HCT116 (cell line): Measurements from ENCODE around the gene POMGNT1. TPM values are rescaled to one million over a fixed set of nuclear protein-coding genes. Genes with fewer than 3 reads are reported as not detected.

Experiments used
- ATAC-seq: fragments of 200-7000 bp; cut with Tn5 transposase; 2 replicates; pipeline ENCODE4 v1.9.1; 2020; ENCODE audit warnings: mild to moderate bottlenecking, moderate library complexity
- BruUV-seq: library from RNA; stranded (reverse); fragments of 400-500 nt; replicated peaks from 2 replicates; lab custom pipeline; 2021; lab: Mats Ljungman, UMichigan
- CTCF ChIA-PET: fragments of 300-600 bp; sonication (Branson Sonifier 250); formaldehyde crosslinking; loops from one replicate; lab custom pipeline; 2021; ENCODE audit warnings: antibody characterized with exemption; lab: Charles Lee
- POLR2A ChIA-PET: fragments of 300-600, 350-600 bp; sonication (Branson Sonifier 250); formaldehyde crosslinking; loops from one replicate; lab custom pipeline; 2021; ENCODE audit warnings: antibody characterized with exemption; lab: Charles Lee
- RAD21 ChIA-PET, 2 experiments: fragments of 300-600 bp; sonication (Branson Sonifier 250); formaldehyde crosslinking; loops; one replicate each; lab custom pipeline; 2023; ENCODE audit warnings: low total read pairs in 2 of 2; ENCODE audit not compliant: uncharacterized antibody in 2 of 2, unreplicated experiment in 2 of 2, low non-redundant PET in 1 of 2; lab: Charles Lee
- DNase-seq: peaks from one replicate; pipeline ENCODE4 v3.0.0-alpha.2; 2010; ENCODE audit warnings: low read depth, low spot score
- H2AFZ ChIP-seq: fragments of 200-600 bp; shearing (Covaris generic), sonication (generic); 2 replicates; pipeline ENCODE4 v1.6.1; 2017; ENCODE audit warnings: low read depth, mixed run types, mixed read lengths, antibody characterized with exemption, low read length; ENCODE audit not compliant: poor library complexity, severe bottlenecking
- H3K27ac ChIP-seq: 2 replicates; pipeline ENCODE4 v1.5.1; 2012; ENCODE audit warnings: low read depth, low read length
- H3K27me3 ChIP-seq: fragments of 200-600 bp; sonication (generic); 2 replicates; pipeline ENCODE4 v1.6.1; 2016; ENCODE audit warnings: mixed run types, low read length, mixed read lengths; ENCODE audit not compliant: insufficient read depth
- H3K36me3 ChIP-seq, 2 experiments: fragments of 200-500 bp in 1 of 2; fragments of 200-600 bp in 1 of 2; sonication (Bioruptor generic) in 1 of 2; sonication (generic) in 1 of 2; 2 replicates each; pipeline versions ENCODE4 v1.5.1 to v1.6.1; 2014 to 2016; ENCODE audit warnings: low read length in 2 of 2, inconsistent platforms in 1 of 2, mixed read lengths in 1 of 2, mixed run types in 1 of 2; ENCODE audit not compliant: insufficient read depth in 2 of 2, control insufficient read depth in 1 of 2
- H3K4me1 ChIP-seq, 2 experiments: fragments of 200-600 bp in 1 of 2; sonication (generic) in 1 of 2; 2 replicates each; pipeline versions ENCODE4 v1.5.1 to v1.6.1; 2012 to 2017; ENCODE audit warnings: low read length in 2 of 2, inconsistent platforms in 1 of 2, mild to moderate bottlenecking in 1 of 2, mixed read lengths in 1 of 2, mixed run types in 1 of 2, moderate library complexity in 1 of 2; ENCODE audit not compliant: insufficient read depth in 2 of 2, control insufficient read depth in 1 of 2
- H3K4me2 ChIP-seq: fragments of 200-600 bp; sonication (generic); 2 replicates; pipeline ENCODE4 v1.6.1; 2017; ENCODE audit warnings: mixed run types, low read length, mixed read lengths
- H3K4me3 ChIP-seq, 2 experiments: fragments of 200-600 bp in 1 of 2; sonication (generic) in 1 of 2; replicated peaks in 1 of 2; 2 replicates each; pipeline ENCODE4 v1.5.1; 2011 to 2016; ENCODE audit warnings: low read length in 2 of 2, control low read depth in 1 of 2, low read depth in 1 of 2, mild to moderate bottlenecking in 1 of 2, mixed read lengths in 1 of 2, mixed run types in 1 of 2
- H3K79me2 ChIP-seq: fragments of 200-600 bp; sonication (generic); 2 replicates; pipeline ENCODE4 v1.6.1; 2017; ENCODE audit warnings: mild to moderate bottlenecking, mixed run types, low read length, moderate library complexity, mixed read lengths; ENCODE audit not compliant: insufficient read depth
- H3K9ac ChIP-seq: fragments of 200-600 bp; sonication (generic); 2 replicates; pipeline ENCODE4 v1.6.1; 2016; ENCODE audit warnings: low read length, mixed read lengths
- H3K9me2 ChIP-seq: fragments of 200-600 bp; sonication (generic), shearing (Covaris generic); 2 replicates; pipeline ENCODE4 v1.6.1; 2017; ENCODE audit warnings: mixed run types, mild to moderate bottlenecking, moderate library complexity; ENCODE audit not compliant: insufficient read depth
- H3K9me3 ChIP-seq, 2 experiments: fragments of 200-500 bp in 1 of 2; fragments of 200-600 bp in 1 of 2; sonication (Bioruptor generic) in 1 of 2; sonication (generic) in 1 of 2; 2 replicates each; pipeline ENCODE4 v1.6.1; 2014 to 2017; ENCODE audit warnings: low read length in 2 of 2, mixed read lengths in 2 of 2, inconsistent platforms in 1 of 2, low read depth in 1 of 2, mild to moderate bottlenecking in 1 of 2, mixed run types in 1 of 2, moderate library complexity in 1 of 2; ENCODE audit not compliant: control insufficient read depth in 1 of 2, insufficient read depth in 1 of 2
- H4K20me1 ChIP-seq: fragments of 200-600 bp; sonication (generic), shearing (Covaris generic); 2 replicates; pipeline ENCODE4 v1.6.1; 2017; ENCODE audit warnings: mixed run types, mild to moderate bottlenecking, moderate library complexity; ENCODE audit not compliant: insufficient read depth
- CBX3 ChIP-seq: IDR thresholded peaks from 2 replicates; pipeline ENCODE4 v1.6.1; 2012; ENCODE audit warnings: low read depth
- CEBPB ChIP-seq: IDR thresholded peaks from 2 replicates; pipeline ENCODE4 v1.6.1; 2012; ENCODE audit warnings: low read depth
- CTCF ChIP-seq, 3 experiments: fragments of 200-600 bp in 1 of 3; sonication (generic) in 1 of 3; IDR thresholded peaks in 2 of 3; conservative IDR thresholded peaks in 1 of 3; 2 replicates each; pipeline ENCODE4 v1.5.1; 2012 to 2017; ENCODE audit warnings: low read depth in 2 of 3, low read length in 2 of 3, antibody characterized with exemption in 1 of 3, borderline replicate concordance in 1 of 3, control low read depth in 1 of 3, mild to moderate bottlenecking in 1 of 3, mixed read lengths in 1 of 3, mixed run types in 1 of 3, moderate library complexity in 1 of 3; ENCODE audit not compliant: insufficient read depth in 1 of 3
- EGR1 ChIP-seq: IDR thresholded peaks from 2 replicates; pipeline ENCODE4 v1.6.1; 2012; ENCODE audit warnings: low read depth
- ELF1 ChIP-seq: IDR thresholded peaks from 2 replicates; pipeline ENCODE4 v1.6.1; 2012; ENCODE audit warnings: low read depth, borderline replicate concordance
- EZH2 ChIP-seq: fragments of 200-600 bp; sonication (generic); IDR thresholded peaks from 2 replicates; pipeline ENCODE4 v1.6.1; 2017; ENCODE audit warnings: antibody characterized with exemption, mixed run types
- EZH2phosphoT487 ChIP-seq: fragments of 200-600 bp; IDR thresholded peaks from 2 replicates; pipeline ENCODE4 v1.6.1; 2018; ENCODE audit warnings: antibody characterized with exemption, borderline replicate concordance
- FOSL1 ChIP-seq: IDR thresholded peaks from 2 replicates; pipeline ENCODE4 v1.6.1; 2012; ENCODE audit warnings: low read depth
- POLR2AphosphoS5 ChIP-seq: IDR thresholded peaks from 2 replicates; pipeline ENCODE4 v1.6.1; 2011; ENCODE audit warnings: mild to moderate bottlenecking, low read depth, low read length, moderate library complexity
- SIN3A ChIP-seq: IDR thresholded peaks from 2 replicates; pipeline ENCODE4 v1.6.1; 2012; ENCODE audit warnings: low read depth
- SP1 ChIP-seq: IDR thresholded peaks from 2 replicates; pipeline ENCODE4 v1.6.1; 2012; ENCODE audit warnings: low read depth
- SRF ChIP-seq: IDR thresholded peaks from 2 replicates; pipeline ENCODE4 v1.6.1; 2012; ENCODE audit warnings: low read depth
- TCF7L2 ChIP-seq: IDR thresholded peaks from 2 replicates; pipeline ENCODE4 v1.7.0; 2011; ENCODE audit warnings: borderline replicate concordance, inconsistent platforms; ENCODE audit not compliant: insufficient read depth, insufficient read length; ENCODE audit errors: extremely low read depth
- YY1 ChIP-seq: IDR thresholded peaks from 2 replicates; pipeline ENCODE4 v1.6.1; 2011; ENCODE audit warnings: low read length, low read depth, moderate library complexity, mild to moderate bottlenecking; ENCODE audit not compliant: insufficient replicate concordance; ENCODE audit errors: extremely low read depth
- ZFX ChIP-seq: fragments of 450-650 bp; IDR thresholded peaks from 2 replicates; pipeline ENCODE4 v1.6.1; 2017
- ZNF274 ChIP-seq: fragments of 200-500 bp; sonication (Bioruptor generic); IDR thresholded peaks from 2 replicates; pipeline ENCODE4 v1.6.1; 2014; ENCODE audit warnings: mild to moderate bottlenecking, low read depth, low read length, inconsistent platforms
- intact Hi-C: fragments of 100-400 bp; cut with micrococcal nuclease; formaldehyde crosslinking; loops from 2 replicates; pipeline ENCODE4 v1.10.0; 2022
- total RNA-seq: library from RNA; stranded (reverse); gene quantifications from one replicate; pipeline ENCODE4 v1.2.1, GENCODE V29; 2021; ENCODE audit not compliant: unreplicated experiment
- TF ChIP-seq, protein P1 (sequence below): IDR thresholded peaks from 2 replicates; pipeline ENCODE4 v1.6.1; 2011; ENCODE audit warnings: mild to moderate bottlenecking, low read length, moderate library complexity; ENCODE audit not compliant: insufficient replicate concordance; ENCODE audit errors: extremely low read depth
- TF ChIP-seq, protein P2 (sequence below): IDR thresholded peaks from 2 replicates; pipeline ENCODE4 v1.6.1; 2012

The POMGNT1 gene
- total RNA-seq, 1 experiment from 2014 or later, result 97.7 TPM

DNA sequence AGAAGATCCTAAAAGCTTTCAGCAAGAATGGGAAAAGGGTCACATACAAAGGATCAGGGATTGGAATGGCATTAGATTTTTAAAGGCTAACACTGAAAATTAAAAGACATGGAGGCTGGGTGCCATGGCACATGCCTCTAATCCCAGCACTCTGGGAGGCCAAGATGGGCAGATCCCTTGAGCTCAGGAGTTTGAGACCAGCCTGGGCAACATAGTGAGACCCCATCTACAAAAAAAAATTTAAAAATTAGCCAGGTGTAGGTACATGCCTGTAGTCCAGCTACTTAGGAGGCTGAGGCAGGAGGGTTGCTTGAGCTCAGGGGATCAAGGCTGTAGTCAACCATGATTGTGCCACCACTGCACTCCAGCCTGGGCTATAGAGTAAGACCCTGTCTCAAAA, 17.3 kb upstream of the POMGNT1 start:
- intact Hi-C loops, result no loop called here
- no peak for DNase-seq
- no peaks in the 10 kb centered on the region for H4K20me1 ChIP-seq
- no peak overlapping the region for H3K27ac ChIP-seq
- ChIA-PET CTCF (no interaction called here), POLR2A (no interaction called here), RAD21 (no interaction called here)
- no TSS peak for BruUV-seq
- TF ChIP-seq ZNF274 (no peak), EZH2phosphoT487 (no peak), EZH2 (no peak)
- H3K9ac ChIP-seq, result no peak overlapping the region
- H2AFZ ChIP-seq, result no peak overlapping the region
- no peak for ATAC-seq
- no peaks in the 10 kb centered on the region for H3K9me2 ChIP-seq
- peaks cover 0 to 13% of the 10 kb centered on the region in 2 experiments; a peak in 2 of 4 replicates for H3K4me1 ChIP-seq
- H3K9me3 ChIP-seq, result no peaks in the 10 kb centered on the region
- no peaks in the 10 kb centered on the region for H3K27me3 ChIP-seq
- H3K79me2 ChIP-seq, result no peaks in the 10 kb centered on the region
- no peaks in the 10 kb centered on the region for H3K36me3 ChIP-seq
- H3K4me2 ChIP-seq, result no peak overlapping the region
- no peak overlapping the region for H3K4me3 ChIP-seq

DNA sequence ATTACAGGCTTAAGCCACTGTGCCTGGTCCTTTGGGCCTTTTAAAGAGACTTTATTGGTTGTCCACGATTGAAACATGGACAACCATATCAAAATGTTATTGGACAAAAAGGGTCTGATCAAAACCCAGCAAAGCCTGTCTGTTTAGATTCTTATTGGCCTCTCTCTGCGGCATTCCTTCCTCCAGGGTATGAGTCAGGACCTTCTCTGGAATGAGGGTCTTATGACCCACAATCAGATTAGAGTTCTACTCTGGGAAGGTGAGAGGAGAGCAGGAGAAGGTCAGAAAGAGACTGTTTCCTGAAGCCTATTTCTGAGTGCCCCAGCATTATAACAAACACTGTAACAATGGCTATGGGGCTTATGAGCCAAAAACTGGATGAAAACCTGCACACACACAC, 12.8 kb upstream of the POMGNT1 start:
- intact Hi-C loops, result no loop called here
- H3K27ac ChIP-seq, result no peak overlapping the region
- no peak overlapping the region for H3K4me3 ChIP-seq
- no peak overlapping the region for H3K4me2 ChIP-seq
- ATAC-seq (no peak), DNase-seq (no peak)
- no peaks in the 10 kb centered on the region for H3K27me3 ChIP-seq
- BruUV-seq, result no TSS peak
- CTCF ChIA-PET, result no interaction called here
- no peaks in the 10 kb centered on the region for H3K9me3 ChIP-seq
- H3K4me1 ChIP-seq, result peaks cover 0 to 13% of the 10 kb centered on the region in 2 experiments; a peak in 2 of 4 replicates
- RAD21 ChIA-PET, result no interaction called here
- H3K9me2 ChIP-seq, result no peaks in the 10 kb centered on the region
- H2AFZ ChIP-seq, result no peak overlapping the region
- no peaks in the 10 kb centered on the region for H3K79me2 ChIP-seq
- POLR2A ChIA-PET, result no interaction called here
- H3K36me3 ChIP-seq, result no peaks in the 10 kb centered on the region
- H3K9ac ChIP-seq, result no peak overlapping the region
- H4K20me1 ChIP-seq, result no peaks in the 10 kb centered on the region
- TF ChIP-seq ELF1 (no peak), SIN3A (no peak), ZNF274 (no peak), SRF (no peak), ZFX (no peak), CTCF (IDR thresholded peaks at IDR 0.05 in 2 of 3, conservative IDR thresholded peaks at IDR 0.05 in 1 of 3; ENCODE audit: borderline replicate concordance in 1 of 3, insufficient read depth in 1 of 3, low read depth in 2 of 3, low read length in 2 of 3) (no peak), YY1 (no peak), CEBPB (no peak), TCF7L2 (no peak), POLR2AphosphoS5 (no peak), SP1 (no peak), EZH2 (no peak), FOSL1 (no peak), CBX3 (no peak), EGR1 (no peak)
- TF ChIP-seq, protein P1, sequence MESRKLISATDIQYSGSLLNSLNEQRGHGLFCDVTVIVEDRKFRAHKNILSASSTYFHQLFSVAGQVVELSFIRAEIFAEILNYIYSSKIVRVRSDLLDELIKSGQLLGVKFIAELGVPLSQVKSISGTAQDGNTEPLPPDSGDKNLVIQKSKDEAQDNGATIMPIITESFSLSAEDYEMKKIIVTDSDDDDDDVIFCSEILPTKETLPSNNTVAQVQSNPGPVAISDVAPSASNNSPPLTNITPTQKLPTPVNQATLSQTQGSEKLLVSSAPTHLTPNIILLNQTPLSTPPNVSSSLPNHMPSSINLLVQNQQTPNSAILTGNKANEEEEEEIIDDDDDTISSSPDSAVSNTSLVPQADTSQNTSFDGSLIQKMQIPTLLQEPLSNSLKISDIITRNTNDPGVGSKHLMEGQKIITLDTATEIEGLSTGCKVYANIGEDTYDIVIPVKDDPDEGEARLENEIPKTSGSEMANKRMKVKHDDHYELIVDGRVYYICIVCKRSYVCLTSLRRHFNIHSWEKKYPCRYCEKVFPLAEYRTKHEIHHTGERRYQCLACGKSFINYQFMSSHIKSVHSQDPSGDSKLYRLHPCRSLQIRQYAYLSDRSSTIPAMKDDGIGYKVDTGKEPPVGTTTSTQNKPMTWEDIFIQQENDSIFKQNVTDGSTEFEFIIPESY, result no peak
- TF ChIP-seq, protein P2, sequence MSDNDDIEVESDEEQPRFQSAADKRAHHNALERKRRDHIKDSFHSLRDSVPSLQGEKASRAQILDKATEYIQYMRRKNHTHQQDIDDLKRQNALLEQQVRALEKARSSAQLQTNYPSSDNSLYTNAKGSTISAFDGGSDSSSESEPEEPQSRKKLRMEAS, result no peak
